HG03575 (cell line): ENCODE data around the gene EVI2B.
"Not testable (repeated sequence)": the region's sequence is repeated elsewhere in the genome, so short reads cannot be mapped to it uniquely, and the experiment has no call there.

Experiments used
- ATAC-seq: cut with Tn5 transposase; IDR thresholded peaks from one replicate; pipeline ENCODE4 v1.9.1; 2021; ENCODE audit not compliant: unreplicated experiment, insufficient number of reproducible peaks, low FRiP score; ENCODE audit errors: extremely low read depth

The EVI2B gene

DNA sequence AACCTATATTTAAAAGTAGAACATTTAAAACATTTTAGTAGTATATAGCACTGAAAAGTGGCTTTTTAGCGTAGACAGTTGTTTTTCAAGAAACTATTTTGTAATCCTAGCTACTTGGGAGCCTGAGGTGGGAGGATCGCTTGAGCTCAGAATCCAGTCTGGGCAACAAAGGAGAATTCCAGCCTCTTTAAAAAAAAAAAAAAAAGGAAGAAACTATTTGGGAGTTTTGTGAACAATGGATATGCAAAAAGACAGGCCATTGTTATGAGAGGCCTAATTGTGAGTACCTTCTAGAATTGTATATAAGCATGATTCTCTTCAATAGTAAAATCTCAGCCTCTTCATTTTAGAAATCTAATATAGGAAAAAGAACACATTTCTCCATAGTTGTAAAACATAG lies 34.5 kb downstream of the EVI2B start:
- no peak for ATAC-seq

DNA sequence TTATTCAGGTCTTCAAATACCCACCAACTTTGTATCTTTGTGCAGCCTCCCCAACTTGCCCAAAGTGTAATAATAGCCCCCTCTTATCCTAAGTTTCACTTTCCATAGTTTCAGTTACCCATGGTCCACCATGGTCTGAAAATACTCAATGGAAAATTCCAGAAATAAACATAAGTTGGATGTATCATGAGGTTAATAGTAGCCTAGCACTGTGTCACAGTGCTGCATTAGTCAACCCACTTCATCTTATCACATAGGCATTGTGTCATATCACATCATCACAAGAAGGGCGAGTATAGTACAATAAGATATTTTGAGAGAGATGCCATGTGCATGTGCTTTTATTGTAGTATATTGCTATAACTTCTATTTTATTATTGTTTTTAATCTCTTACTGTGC lies 38.7 kb downstream of the EVI2B start:
- ATAC-seq, result no peak

DNA sequence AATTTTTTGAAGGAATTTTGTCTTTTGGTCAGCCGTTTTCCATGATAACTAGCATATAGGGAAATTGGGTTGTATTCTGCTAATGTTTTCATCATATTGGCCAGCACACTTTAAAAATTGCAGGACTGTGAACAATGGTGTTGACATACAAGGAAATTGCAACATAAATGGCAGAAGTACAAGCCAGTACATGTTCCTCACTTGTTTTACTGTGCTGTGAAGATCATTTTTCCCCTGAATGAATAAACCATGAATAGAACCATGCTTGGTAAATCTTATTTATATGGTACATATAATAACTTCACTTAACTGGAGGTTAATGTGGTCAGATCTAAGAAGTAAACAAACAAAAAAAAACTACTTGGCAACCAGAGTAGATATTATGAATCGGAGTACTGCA lies 39.6 kb downstream of the EVI2B start:
- ATAC-seq, result no peak

DNA sequence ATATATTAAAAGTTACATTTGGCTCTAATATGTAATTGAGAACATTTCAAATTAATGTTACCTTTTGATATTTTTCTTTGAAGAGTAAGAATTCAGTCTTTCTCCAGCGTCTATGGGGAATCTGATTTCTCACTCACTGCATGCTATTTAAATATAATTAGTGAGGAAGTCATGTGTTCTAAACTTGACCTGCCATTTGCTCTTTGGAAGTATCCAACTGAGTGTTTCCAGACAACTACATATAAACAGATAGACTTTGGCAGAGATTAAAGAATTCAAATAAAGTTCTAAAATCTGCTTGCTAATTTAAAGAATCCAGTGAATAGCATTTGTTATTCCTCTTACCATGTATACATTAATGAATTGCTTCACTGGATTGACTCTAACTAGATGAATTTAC lies 40.3 kb downstream of the EVI2B start:
- ATAC-seq, result no peak

DNA sequence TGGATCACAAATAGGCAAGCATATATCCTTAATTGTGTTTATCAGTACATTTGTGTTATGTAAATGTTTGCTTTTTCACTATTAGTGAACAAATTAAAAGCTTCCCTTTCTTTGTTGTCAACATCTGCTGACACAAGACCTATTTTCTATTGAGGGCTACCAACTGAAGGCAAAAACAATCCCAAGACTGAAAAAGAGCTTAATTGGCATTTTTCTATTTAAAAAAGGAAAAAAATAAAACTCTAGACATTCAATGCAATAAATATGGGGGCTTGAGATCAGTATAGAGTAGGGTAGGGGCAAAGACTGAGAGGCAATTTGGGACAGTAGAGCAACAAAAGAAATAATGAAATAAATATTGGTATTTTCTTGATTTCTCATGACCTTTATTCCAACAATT lies 41.1 kb downstream of the EVI2B start:
- no peak for ATAC-seq

DNA sequence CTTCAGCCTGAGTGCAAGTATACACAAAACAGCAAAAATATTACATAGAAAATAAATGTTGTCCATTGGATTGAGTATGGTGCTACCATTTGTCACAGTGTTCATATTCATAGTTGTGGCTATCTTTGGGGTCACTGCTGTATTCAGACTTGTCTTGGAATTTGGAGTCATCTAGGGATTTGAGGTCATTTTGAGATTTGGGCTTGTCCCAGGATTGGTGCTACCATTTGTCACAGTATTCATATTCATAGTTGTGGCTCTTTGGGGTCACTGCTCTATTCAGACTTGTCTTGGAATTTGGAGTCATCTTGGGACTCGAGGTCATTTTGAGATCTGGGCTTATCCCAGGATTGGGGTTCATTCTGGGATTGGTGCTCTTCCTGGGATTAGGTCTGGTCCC lies 41.6 kb downstream of the EVI2B start:
- ATAC-seq, result no peak

DNA sequence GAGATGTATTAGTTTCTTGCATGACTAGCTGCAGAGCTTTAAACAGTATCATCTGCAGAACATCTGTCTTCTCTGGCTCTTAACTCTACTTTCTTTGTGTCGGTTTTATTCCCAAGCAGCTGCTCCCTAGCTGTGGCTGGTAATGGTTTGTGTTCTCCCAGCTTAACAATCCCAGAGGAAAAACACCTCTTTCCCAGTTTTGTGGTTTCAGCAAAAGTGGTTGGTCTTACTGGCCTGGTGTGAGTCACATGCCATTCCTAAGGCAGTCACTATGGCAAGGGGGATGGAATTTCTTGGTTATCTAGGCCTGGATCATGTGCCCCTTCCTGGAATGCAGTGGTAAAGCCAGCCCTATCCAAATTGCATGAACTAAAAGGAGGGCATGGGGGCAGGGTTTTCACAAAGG lies 44.3 kb downstream of the EVI2B start:
- no peak for ATAC-seq

DNA sequence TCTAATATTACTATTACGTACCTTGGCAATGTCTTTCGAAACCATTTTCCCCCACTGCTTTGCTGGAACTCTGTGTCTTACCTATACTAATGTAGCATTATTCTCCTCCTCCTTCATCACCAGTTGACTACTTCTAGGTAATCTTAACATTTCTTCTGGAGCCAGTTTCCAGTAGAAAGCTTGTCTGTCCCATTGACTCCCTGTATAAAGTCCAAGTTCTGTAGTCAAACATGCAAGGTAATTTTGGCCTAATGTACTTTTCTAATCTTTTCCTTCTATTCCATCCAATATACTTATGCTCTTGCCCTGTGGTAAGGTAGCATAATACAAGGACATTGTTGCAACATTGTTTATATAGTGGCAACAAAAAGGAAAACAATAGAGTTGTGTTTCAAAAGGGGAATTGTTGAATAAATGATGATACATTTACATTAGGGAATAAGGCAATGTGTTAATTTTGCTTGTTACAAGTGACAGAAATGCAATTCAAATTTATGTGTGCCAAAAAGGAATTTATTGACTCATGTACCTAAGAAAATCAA lies 44.7 kb downstream of the EVI2B start:
- ATAC-seq, result no peak

DNA sequence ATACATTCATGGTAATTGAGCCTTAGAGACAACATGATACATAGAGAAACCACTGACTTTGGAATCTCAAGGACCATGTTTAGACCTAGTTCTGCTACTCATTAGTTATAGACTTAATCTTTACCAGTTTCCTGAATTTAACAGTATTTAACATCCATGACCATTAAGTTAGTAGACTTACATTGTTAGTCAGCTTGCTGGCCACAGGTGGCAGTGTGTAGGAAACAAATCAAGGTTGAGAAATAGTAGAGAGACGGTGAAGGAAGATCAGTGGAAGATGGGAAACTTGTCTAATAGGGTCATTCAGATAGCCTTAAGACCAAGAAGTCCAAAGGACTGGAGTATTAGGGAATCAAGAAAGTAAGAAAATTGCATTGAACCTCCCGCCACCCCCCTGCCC lies 47.8 kb downstream of the EVI2B start:
- ATAC-seq, result no peak

DNA sequence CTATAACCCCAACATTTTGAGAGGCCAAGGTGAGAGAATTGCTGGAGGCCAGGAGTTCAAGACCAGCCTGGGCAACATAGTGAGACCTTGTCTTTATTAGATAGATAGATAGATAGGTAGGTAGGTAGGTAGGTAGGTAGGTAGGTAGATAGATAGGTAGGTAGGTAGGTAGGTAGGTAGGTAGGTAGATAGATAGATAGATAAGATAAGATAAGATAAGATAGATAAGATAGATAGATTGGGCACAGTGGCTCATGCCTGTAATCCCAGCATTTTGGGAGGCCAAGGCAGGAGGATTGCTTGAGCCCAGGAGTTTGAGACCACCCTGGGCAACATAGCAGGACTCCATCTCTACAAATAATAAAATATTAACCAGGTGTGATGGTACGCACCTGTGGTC lies 50.9 kb downstream of the EVI2B start:
- not testable (repeated sequence) for ATAC-seq

DNA sequence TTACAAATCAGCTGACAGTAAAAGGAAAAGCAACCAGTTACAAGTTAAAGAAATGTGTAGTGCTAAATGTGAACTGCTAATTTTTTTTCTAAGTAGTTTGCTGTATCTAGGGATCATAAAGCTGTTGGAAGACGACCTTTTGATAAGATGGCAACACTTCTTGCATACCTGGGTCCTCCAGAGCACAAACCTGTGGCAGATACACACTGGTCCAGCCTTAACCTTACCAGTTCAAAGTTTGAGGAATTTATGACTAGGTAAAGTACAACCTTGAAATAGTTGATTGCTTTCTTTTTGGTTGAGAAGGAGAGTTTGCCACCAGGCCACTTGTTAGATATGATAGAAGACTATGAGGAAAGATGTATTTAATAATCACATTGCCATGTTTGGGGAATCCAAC lies 52.3 kb downstream of the EVI2B start:
- no peak for ATAC-seq

DNA sequence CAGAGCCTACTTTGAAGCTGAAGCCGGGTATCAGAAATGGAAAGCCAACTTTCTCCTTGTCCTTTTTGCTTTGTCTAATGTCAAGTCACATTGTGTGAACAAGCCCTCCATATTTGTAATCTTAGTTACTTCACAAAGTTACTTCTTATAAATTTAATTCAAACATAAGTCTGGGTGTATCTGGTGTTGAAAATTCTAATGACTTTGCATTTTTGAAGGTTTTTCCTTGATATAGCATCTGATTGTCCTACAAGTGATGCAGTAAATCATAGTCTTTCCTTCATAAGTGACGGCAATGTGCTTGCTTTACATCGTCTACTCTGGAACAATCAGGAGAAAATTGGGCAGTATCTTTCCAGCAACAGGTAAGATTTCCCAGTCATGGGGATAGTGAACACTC lies 53.7 kb downstream of the EVI2B start:
- ATAC-seq, result no peak

DNA sequence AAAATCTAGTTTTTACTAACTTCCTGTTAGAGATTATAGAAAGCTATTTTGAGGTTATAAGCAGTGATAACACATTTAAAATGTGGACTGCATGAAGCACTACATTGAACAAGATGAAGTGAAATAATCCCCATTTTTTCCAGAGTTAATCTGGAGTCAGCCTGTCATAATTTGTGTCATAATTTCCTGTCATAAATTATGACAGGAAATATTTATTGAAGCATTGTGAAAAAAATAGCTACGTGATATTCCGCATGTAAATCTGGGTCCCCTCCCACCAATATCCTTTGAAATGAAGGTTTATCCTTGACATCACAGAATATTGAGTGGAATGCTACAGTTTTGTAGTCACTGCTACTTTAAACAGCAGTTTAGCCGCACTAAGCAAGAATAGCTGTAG lies 56.9 kb downstream of the EVI2B start:
- ATAC-seq, result no peak

DNA sequence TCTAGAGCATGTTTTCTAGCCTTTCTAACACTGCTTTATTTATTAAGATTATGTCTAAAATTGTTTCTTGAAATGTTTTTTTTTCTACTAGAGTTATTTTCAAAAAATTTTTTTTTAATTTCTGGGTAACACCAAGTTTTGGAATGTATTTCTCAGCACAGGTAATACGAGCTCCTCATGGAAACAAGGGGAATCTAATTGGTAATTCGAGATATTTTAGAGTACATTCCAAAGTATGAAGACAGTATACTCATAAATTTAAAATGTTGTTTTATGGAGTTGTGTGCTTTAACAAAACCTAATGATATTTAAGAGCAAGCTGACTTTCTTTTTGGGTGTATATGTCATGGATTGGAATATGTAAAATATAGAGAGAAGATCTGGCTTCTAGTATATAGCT lies 59.2 kb downstream of the EVI2B start:
- ATAC-seq, result no peak
